ENCODE measurements around the gene FAM13A.

The FAM13A gene

GRCh38 chr4:88843067-88843685 is 213.8 kb downstream of the FAM13A start:
- DNase-seq (ENCODE audit: low read depth in 2 of 2) = no peak

- DNase-seq (ENCODE audit: low read depth in 2 of 2) = no peak
Measured at GRCh38 chr4:88841635-88842034, 215.3 kb downstream of the FAM13A start.

DNA sequence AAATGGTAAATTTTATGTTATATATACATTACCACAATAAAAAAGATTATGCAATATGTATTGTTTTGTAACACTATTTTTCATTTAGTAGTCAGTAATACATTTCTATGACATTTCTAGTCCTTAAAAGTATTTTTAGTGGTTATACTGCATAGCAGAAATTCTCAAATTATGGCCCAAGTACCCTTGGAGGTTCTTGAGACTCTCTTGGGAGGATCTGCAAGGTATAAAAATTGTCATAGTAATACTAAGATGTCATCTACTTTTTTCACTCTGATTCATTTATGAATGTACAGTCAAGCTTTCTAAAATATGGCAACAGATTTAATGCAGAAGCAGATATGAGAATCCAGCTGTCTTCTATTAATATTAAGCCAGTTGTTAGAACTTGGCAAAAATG is 220.8 kb downstream of the FAM13A start:
- no peak for DNase-seq (ENCODE audit: low read depth in 2 of 2)

DNA sequence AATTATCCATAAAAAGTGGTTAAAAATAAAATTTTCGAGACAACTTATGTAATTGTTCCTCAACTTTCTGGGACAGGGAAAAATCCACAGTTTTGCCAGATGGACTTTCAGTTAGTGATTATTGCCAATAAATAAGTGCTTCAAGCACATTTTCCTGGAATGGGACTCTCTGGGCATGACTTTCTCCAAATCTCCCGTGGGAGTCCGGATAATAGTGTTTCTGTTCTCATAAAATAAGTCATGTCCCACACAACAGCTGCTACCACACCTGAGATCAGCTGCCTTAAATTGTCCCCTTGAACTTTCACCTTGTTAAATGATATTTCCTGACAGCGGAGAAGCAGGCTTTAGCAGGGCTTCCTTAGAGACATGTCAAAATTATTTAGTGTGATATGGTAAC is 226.0 kb downstream of the FAM13A start:
- no peak for DNase-seq (ENCODE audit: low read depth in 2 of 2)

- DNase-seq (ENCODE audit: low read depth in 2 of 2) = no peak
Measured at GRCh38 chr4:88830598-88830997, 226.4 kb downstream of the FAM13A start.

DNA sequence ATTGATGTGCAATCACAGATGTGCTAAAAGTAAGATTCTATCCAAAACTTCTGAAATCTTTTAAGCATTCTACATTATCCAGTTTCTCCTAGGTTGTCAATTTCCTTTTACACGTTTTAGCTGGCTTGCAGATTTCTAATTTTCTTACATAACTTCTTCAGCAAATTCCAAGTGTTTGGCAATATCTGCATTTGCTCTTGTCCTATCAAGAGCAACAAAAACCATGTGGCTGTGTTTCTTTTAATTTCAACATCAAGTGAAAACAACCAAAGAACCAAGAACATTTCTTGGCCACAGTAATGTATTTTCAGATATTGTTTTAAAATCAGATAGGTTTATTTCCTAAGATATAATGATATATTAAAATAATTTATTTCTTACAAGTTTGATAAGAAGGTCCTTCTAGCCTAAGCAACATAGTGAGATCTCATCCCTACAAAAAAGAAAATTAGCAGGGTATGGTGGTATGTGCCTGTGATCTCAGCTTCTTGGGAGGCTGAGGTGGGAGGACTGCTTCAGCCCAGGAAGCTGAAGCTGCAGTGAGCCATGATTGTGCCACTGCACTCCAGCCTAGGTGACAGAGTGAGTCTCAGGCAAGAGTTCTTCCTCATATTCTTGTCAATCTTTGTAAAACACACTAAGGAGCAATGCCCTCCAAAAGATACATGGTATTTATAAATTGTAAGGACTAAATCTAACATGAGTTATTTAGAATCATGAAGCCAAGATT is 228.0 kb downstream of the FAM13A start:
- DNase-seq (ENCODE audit: low read depth in 2 of 2) = no peak

DNA sequence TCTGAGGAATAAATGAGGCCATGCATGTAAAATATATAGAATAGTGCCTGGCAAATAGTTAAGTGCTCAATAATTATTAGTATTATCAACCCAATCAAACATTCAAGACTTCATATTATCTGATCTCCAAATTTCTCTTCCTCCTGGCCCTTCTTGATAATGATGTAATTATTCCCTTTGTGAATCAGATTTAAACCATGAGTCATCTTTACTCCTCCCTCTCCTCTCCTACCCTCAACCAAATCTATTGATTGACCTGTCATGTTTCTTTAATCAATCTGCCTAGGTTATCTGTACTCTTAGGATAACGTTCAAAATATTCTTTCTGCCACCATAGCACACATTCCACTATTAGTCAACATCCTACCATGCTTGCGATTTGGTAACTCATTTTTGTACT is 229.5 kb downstream of the FAM13A start:
- no peak for DNase-seq (ENCODE audit: low read depth in 2 of 2)

DNA sequence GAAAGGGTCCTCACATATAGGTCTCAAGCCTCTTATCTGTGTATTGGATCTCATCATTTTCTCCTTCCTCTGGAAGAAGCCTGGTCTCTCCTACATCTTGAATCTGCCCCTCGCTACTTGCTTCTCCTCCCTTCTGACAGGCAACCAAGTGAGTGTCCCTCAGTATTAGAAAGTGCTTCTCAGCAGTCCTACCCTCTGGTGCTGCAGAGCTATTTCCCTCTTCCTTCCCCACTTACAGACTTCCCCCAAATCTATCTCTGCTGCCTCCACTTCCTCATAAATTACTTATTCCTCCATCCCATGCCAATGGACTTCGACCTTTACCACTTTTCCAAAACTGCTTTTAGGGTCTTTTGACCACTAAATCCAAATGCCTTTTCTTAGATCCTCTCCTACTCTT is 230.2 kb downstream of the FAM13A start:
- no peak for DNase-seq (ENCODE audit: low read depth in 2 of 2)

DNA sequence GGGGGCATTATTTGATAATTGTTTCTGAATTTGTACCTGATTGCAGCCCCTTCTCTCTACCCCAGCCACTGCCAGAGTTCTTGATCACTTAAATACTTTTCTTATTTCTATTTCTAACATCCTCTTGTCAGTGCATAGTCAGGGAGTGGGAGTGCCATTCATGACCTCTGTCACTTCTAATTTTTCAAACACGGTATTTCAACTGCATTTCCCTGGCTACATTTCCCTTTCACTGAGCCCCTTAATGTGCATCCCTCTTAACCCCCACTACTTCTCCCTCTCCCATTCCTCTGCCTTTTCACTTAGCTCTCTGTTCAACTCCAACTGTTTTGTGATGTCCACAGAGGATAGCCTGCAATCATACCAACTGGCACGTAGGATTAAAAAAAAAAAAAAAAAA is 231.1 kb downstream of the FAM13A start:
- no peak for DNase-seq (ENCODE audit: low read depth in 2 of 2)

GRCh38 chr4:88823058-88823919 is 233.7 kb downstream of the FAM13A start:
- peak; percentile 45 to 52 for DNase-seq (ENCODE audit: low read depth in 2 of 2)

GRCh38 chr4:88822034-88822789 is 234.8 kb downstream of the FAM13A start:
- DNase-seq (ENCODE audit: low read depth in 2 of 2) = no peak

DNA sequence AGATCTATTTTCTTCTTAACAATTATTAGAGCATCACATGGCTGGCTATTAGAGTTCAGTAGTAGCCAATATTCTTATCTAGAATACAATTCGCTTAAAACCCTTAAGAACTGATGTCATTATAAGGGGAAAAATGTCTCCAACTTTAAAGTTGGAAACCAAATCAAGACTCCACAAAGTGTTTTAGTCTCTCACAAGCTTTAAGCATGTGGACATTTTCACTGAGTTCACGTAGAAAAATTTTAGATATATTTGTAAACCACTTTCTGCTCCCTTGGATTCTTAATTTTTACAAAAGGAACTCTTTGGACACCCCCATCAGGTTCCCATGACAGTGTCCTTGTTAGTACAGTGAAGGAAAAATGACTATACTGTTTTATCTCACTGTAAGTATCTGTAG is 235.5 kb downstream of the FAM13A start:
- no peak for DNase-seq (ENCODE audit: low read depth in 2 of 2)

- no peak for DNase-seq (ENCODE audit: low read depth in 2 of 2)
Measured at GRCh38 chr4:88820698-88821415, 236.1 kb downstream of the FAM13A start.

GRCh38 chr4:88819818-88820697 is 236.9 kb downstream of the FAM13A start:
- DNase-seq (ENCODE audit: low read depth in 2 of 2) = no peak

DNA sequence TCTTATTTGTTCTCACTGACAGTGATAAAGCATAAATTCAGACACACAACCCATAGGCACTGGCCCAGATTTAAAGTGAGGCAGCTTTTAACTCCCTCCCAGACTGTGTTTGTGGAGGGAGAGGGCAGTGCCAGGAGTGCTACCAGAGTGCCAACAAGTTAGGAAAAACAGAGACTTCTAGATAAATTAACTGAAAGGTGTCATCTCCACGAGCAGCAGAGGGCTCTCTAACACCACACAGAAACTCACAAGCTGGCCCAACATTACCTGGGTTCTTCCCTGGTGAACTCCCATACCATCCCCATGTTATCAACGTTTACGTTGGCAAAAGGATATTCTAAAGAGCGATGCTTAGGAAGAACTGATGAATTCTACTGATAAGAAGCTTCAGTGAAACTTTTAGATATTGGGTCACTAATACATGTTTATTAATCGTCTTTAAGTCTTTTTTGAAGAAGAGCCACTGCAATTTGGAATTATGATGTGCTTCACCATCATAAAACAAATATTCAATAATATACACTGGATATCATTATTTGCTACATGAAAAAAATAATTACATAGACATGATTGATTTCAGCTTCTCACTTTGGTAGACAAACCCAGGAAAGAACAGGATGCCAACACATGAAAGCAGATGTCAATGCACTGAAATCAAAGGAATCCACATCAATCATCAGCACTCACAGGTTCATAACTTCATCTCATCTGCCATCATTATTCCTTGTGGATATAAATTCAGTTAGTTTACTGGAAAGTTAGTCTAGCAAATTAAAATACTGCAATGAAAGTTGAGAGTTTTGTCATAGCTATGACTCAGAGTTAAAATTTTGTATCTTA is 238.1 kb downstream of the FAM13A start:
- no peak for DNase-seq (ENCODE audit: low read depth in 2 of 2)

- DNase-seq (ENCODE audit: low read depth in 2 of 2) = no peak
Measured at GRCh38 chr4:88817740-88818139, 239.2 kb downstream of the FAM13A start.

DNA sequence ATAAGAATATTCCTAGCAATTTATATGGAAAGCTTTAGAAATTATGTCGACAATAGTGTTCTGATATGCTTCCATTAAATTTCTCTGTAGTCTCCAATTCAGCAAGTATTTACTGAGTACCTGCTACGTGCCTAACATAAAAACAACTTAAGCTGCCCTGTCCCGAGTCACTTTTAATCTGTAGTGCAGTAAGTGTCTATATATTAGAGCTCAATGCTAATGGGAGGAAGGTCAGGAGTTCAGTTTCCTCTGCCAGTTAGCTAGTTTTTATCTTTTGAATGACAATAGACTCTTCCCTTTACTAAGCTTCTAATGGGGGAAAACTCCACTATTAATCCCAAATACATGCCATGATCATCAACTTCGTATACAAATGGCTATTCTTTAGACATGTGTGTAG is 240.6 kb downstream of the FAM13A start:
- no peak for DNase-seq (ENCODE audit: low read depth in 2 of 2)

- DNase-seq (ENCODE audit: low read depth in 2 of 2) = no peak
Measured at GRCh38 chr4:88814043-88814617, 242.9 kb downstream of the FAM13A start.

DNA sequence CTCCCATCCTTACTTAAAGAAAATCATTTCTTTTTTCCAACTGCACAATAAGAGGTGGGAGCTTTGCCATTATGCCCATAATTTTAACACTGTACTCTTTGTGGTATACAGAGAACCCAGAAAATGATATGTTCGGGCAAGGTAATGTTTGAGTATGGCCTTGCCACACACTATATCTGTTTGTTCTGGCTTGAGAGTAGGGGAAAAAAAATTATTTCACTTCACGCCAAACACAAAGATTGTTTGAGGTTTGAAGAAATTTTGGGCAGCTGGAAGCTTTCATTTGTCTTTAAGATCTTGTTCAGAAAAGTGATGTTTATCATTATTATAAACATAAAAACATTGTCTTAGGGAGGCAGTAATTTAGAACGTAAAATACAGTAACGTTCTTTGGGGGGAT is 244.0 kb downstream of the FAM13A start:
- DNase-seq (ENCODE audit: low read depth in 2 of 2) = no peak
